HCT116 (cell line): ENCODE results near the gene ZMYND19. TPM values are rescaled to one million over a fixed set of nuclear protein-coding genes. Genes with fewer than 3 reads are reported as not detected.

ENCODE experiments used
- ATAC-seq: fragments of 200-7000 bp; cut with Tn5 transposase; 2 replicates; pipeline ENCODE4 v1.9.1; 2020; ENCODE audit warnings: mild to moderate bottlenecking, moderate library complexity
- BruUV-seq: library from RNA; stranded (reverse); fragments of 400-500 nt; replicated peaks from 2 replicates; lab custom pipeline; 2021; lab: Mats Ljungman, UMichigan
- CTCF ChIA-PET: fragments of 300-600 bp; sonication (Branson Sonifier 250); formaldehyde crosslinking; loops from one replicate; lab custom pipeline; 2021; ENCODE audit warnings: antibody characterized with exemption; lab: Charles Lee
- POLR2A ChIA-PET: fragments of 300-600, 350-600 bp; sonication (Branson Sonifier 250); formaldehyde crosslinking; loops from one replicate; lab custom pipeline; 2021; ENCODE audit warnings: antibody characterized with exemption; lab: Charles Lee
- RAD21 ChIA-PET, 2 experiments: fragments of 300-600 bp; sonication (Branson Sonifier 250); formaldehyde crosslinking; loops; one replicate each; lab custom pipeline; 2023; ENCODE audit warnings: low total read pairs in 2 of 2; ENCODE audit not compliant: uncharacterized antibody in 2 of 2, unreplicated experiment in 2 of 2, low non-redundant PET in 1 of 2; lab: Charles Lee
- DNase-seq: peaks from one replicate; pipeline ENCODE4 v3.0.0-alpha.2; 2010; ENCODE audit warnings: low read depth, low spot score
- H2AFZ ChIP-seq: fragments of 200-600 bp; shearing (Covaris generic), sonication (generic); 2 replicates; pipeline ENCODE4 v1.6.1; 2017; ENCODE audit warnings: low read depth, mixed run types, mixed read lengths, antibody characterized with exemption, low read length; ENCODE audit not compliant: poor library complexity, severe bottlenecking
- H3K27ac ChIP-seq: 2 replicates; pipeline ENCODE4 v1.5.1; 2012; ENCODE audit warnings: low read depth, low read length
- H3K27me3 ChIP-seq: fragments of 200-600 bp; sonication (generic); 2 replicates; pipeline ENCODE4 v1.6.1; 2016; ENCODE audit warnings: mixed run types, low read length, mixed read lengths; ENCODE audit not compliant: insufficient read depth
- H3K36me3 ChIP-seq, 2 experiments: fragments of 200-500 bp in 1 of 2; fragments of 200-600 bp in 1 of 2; sonication (Bioruptor generic) in 1 of 2; sonication (generic) in 1 of 2; 2 replicates each; pipeline versions ENCODE4 v1.5.1 to v1.6.1; 2014 to 2016; ENCODE audit warnings: low read length in 2 of 2, inconsistent platforms in 1 of 2, mixed read lengths in 1 of 2, mixed run types in 1 of 2; ENCODE audit not compliant: insufficient read depth in 2 of 2, control insufficient read depth in 1 of 2
- H3K4me1 ChIP-seq, 2 experiments: fragments of 200-600 bp in 1 of 2; sonication (generic) in 1 of 2; 2 replicates each; pipeline versions ENCODE4 v1.5.1 to v1.6.1; 2012 to 2017; ENCODE audit warnings: low read length in 2 of 2, inconsistent platforms in 1 of 2, mild to moderate bottlenecking in 1 of 2, mixed read lengths in 1 of 2, mixed run types in 1 of 2, moderate library complexity in 1 of 2; ENCODE audit not compliant: insufficient read depth in 2 of 2, control insufficient read depth in 1 of 2
- H3K4me2 ChIP-seq: fragments of 200-600 bp; sonication (generic); 2 replicates; pipeline ENCODE4 v1.6.1; 2017; ENCODE audit warnings: mixed run types, low read length, mixed read lengths
- H3K4me3 ChIP-seq, 2 experiments: fragments of 200-600 bp in 1 of 2; sonication (generic) in 1 of 2; replicated peaks in 1 of 2; 2 replicates each; pipeline ENCODE4 v1.5.1; 2011 to 2016; ENCODE audit warnings: low read length in 2 of 2, control low read depth in 1 of 2, low read depth in 1 of 2, mild to moderate bottlenecking in 1 of 2, mixed read lengths in 1 of 2, mixed run types in 1 of 2
- H3K79me2 ChIP-seq: fragments of 200-600 bp; sonication (generic); 2 replicates; pipeline ENCODE4 v1.6.1; 2017; ENCODE audit warnings: mild to moderate bottlenecking, mixed run types, low read length, moderate library complexity, mixed read lengths; ENCODE audit not compliant: insufficient read depth
- H3K9ac ChIP-seq: fragments of 200-600 bp; sonication (generic); 2 replicates; pipeline ENCODE4 v1.6.1; 2016; ENCODE audit warnings: low read length, mixed read lengths
- H3K9me2 ChIP-seq: fragments of 200-600 bp; sonication (generic), shearing (Covaris generic); 2 replicates; pipeline ENCODE4 v1.6.1; 2017; ENCODE audit warnings: mixed run types, mild to moderate bottlenecking, moderate library complexity; ENCODE audit not compliant: insufficient read depth
- H3K9me3 ChIP-seq, 2 experiments: fragments of 200-500 bp in 1 of 2; fragments of 200-600 bp in 1 of 2; sonication (Bioruptor generic) in 1 of 2; sonication (generic) in 1 of 2; 2 replicates each; pipeline ENCODE4 v1.6.1; 2014 to 2017; ENCODE audit warnings: low read length in 2 of 2, mixed read lengths in 2 of 2, inconsistent platforms in 1 of 2, low read depth in 1 of 2, mild to moderate bottlenecking in 1 of 2, mixed run types in 1 of 2, moderate library complexity in 1 of 2; ENCODE audit not compliant: control insufficient read depth in 1 of 2, insufficient read depth in 1 of 2
- H4K20me1 ChIP-seq: fragments of 200-600 bp; sonication (generic), shearing (Covaris generic); 2 replicates; pipeline ENCODE4 v1.6.1; 2017; ENCODE audit warnings: mixed run types, mild to moderate bottlenecking, moderate library complexity; ENCODE audit not compliant: insufficient read depth
- ELF1 ChIP-seq: IDR thresholded peaks from 2 replicates; pipeline ENCODE4 v1.6.1; 2012; ENCODE audit warnings: low read depth, borderline replicate concordance
- EZH2 ChIP-seq: fragments of 200-600 bp; sonication (generic); IDR thresholded peaks from 2 replicates; pipeline ENCODE4 v1.6.1; 2017; ENCODE audit warnings: antibody characterized with exemption, mixed run types
- JUND ChIP-seq: IDR thresholded peaks from 2 replicates; pipeline ENCODE4 v1.6.1; 2012
- POLR2A ChIP-seq: IDR thresholded peaks from 2 replicates; pipeline ENCODE4 v1.7.0; 2011; ENCODE audit warnings: borderline replicate concordance; ENCODE audit not compliant: insufficient read depth, insufficient read length; ENCODE audit errors: extremely low read depth
- POLR2AphosphoS5 ChIP-seq: IDR thresholded peaks from 2 replicates; pipeline ENCODE4 v1.6.1; 2011; ENCODE audit warnings: mild to moderate bottlenecking, low read depth, low read length, moderate library complexity
- RAD21 ChIP-seq: IDR thresholded peaks from 2 replicates; pipeline ENCODE4 v1.6.1; 2012; ENCODE audit warnings: low read depth, mild to moderate bottlenecking
- SRF ChIP-seq: IDR thresholded peaks from 2 replicates; pipeline ENCODE4 v1.6.1; 2012; ENCODE audit warnings: low read depth
- TCF7L2 ChIP-seq: IDR thresholded peaks from 2 replicates; pipeline ENCODE4 v1.7.0; 2011; ENCODE audit warnings: borderline replicate concordance, inconsistent platforms; ENCODE audit not compliant: insufficient read depth, insufficient read length; ENCODE audit errors: extremely low read depth
- YY1 ChIP-seq: IDR thresholded peaks from 2 replicates; pipeline ENCODE4 v1.6.1; 2011; ENCODE audit warnings: low read length, low read depth, moderate library complexity, mild to moderate bottlenecking; ENCODE audit not compliant: insufficient replicate concordance; ENCODE audit errors: extremely low read depth
- ZFX ChIP-seq: fragments of 450-650 bp; IDR thresholded peaks from 2 replicates; pipeline ENCODE4 v1.6.1; 2017
- intact Hi-C: fragments of 100-400 bp; cut with micrococcal nuclease; formaldehyde crosslinking; loops from 2 replicates; pipeline ENCODE4 v1.10.0; 2022
- total RNA-seq: library from RNA; stranded (reverse); gene quantifications from one replicate; pipeline ENCODE4 v1.2.1, GENCODE V29; 2021; ENCODE audit not compliant: unreplicated experiment
- TF ChIP-seq, protein P1 (sequence below): IDR thresholded peaks from 2 replicates; pipeline ENCODE4 v1.6.1; 2012
- TF ChIP-seq, protein P2 (sequence below): IDR thresholded peaks from 2 replicates; pipeline ENCODE4 v1.6.1; 2012
- TF ChIP-seq, protein P3 (sequence below): IDR thresholded peaks from 2 replicates; pipeline ENCODE4 v1.6.1; 2011; ENCODE audit warnings: mild to moderate bottlenecking, low read length, moderate library complexity; ENCODE audit not compliant: insufficient replicate concordance; ENCODE audit errors: extremely low read depth
- TF ChIP-seq, protein P4 (sequence below), 3 experiments: fragments of 200-600 bp in 1 of 3; sonication (generic) in 1 of 3; IDR thresholded peaks in 2 of 3; conservative IDR thresholded peaks in 1 of 3; 2 replicates each; pipeline ENCODE4 v1.5.1; 2012 to 2017; ENCODE audit warnings: low read depth in 2 of 3, low read length in 2 of 3, antibody characterized with exemption in 1 of 3, borderline replicate concordance in 1 of 3, control low read depth in 1 of 3, mild to moderate bottlenecking in 1 of 3, mixed read lengths in 1 of 3, mixed run types in 1 of 3, moderate library complexity in 1 of 3; ENCODE audit not compliant: insufficient read depth in 1 of 3
- TF ChIP-seq, protein P5 (sequence below): IDR thresholded peaks from 2 replicates; pipeline ENCODE4 v1.6.1; 2012; ENCODE audit warnings: low read depth

ZMYND19 gene
- total RNA-seq, 1 experiment from 2014 or later = 57.4 TPM

DNA sequence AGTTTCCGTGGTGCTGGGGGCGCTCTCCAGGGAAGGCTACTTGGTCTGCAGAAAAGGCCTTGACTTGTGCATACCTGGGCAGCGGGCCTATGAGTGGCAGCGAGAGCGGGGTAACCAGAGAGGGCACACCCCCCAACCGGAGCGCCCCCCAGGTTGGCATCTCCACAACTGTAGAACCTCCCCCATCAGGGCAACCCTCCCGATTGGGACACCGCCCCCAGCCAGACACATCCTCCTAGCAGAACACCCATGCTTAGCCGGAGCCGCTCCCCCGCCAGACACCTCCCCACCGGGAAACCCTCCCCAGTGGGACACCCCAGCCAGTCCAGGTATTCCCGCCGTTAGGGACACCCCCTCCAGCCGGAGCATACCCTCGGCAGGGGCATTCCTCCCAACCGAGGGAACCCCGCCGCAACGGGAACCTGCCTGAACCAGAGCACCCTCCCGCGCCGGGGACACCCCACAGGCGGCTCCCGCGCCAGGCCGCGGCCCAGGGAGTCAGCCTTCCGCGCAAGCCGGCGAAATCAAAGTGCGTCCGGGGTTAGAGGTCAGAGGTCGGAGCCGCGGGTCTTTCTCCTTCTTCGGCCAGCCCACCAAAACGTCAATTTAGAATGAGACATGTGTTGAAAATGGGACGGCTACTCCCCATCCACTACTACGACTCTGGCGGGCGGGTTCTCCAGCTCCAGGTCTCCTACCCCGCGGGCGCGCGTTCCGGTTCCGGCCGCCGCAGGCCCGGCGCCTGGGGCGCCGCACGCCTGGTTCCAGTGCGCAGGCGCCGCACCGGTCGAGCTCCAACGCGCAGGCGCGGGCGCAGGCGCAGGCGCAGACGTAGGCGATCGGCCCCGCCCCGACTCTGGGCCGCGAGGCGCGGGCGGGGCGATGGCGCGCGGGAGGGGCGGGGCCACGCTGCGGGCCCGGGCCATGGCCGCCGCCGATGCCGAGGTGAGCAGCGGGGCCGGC lies 28.1 kb upstream of the ZMYND19 start, which contains the start of gene EHMT1:
TSS of gene EHMT1 (plus strand) at position 901 of the 963 bp plus-strand sequence. CDS start at position 925, 24 bp downstream.
- CTCF ChIA-PET = interaction anchor here (0.9 to 1.2 kb wide), 2 partner anchors 66 to 77 kb away, joined by 3 to 4 read pairs; partner anchors contain the start of gene MRPL41

More for the DNA sequence above, 28.1 kb upstream of the ZMYND19 start, which contains the start of gene EHMT1:
- DNase-seq (peak; percentile 50), ATAC-seq (peak; percentile 78)
- Histone ChIP-seq H3K9me3 (no peaks in the 10 kb centered on the region), H3K27me3 (no peaks in the 10 kb centered on the region), H4K20me1 (peaks cover 5% of the 10 kb centered on the region; the same call in 1 of the 2 replicates), H2AFZ (no peak within 1 kb of the TSS), H3K4me3 (peak within 1 kb of the TSS; percentile 96 to 99), H3K4me1 (peaks cover 23 to 39% of the 10 kb centered on the region in 2 experiments), H3K9ac (peak within 1 kb of the TSS; percentile 97), H3K27ac (peak within 1 kb of the TSS; percentile 98), H3K9me2 (no peaks in the 10 kb centered on the region), H3K36me3 (peaks cover 2 to 31% of the 10 kb centered on the region in 2 experiments; a peak in 2 of 4 replicates), H3K79me2 (peaks cover 71% of the 10 kb centered on the region), H3K4me2 (peak within 1 kb of the TSS; percentile 97)
- intact Hi-C loops = no loop called here
- ChIA-PET RAD21 (no interaction called here), POLR2A (interaction anchor here (0.8 to 1.0 kb wide), 3 partner anchors 13 to 36 kb away, joined by 3 read pairs; partner anchors contain the start of gene ARRDC1)
- BruUV-seq = TSS peak; percentile 79
- TF ChIP-seq POLR2A (peak; percentile 55), SRF (no peak), RAD21 (no peak), POLR2AphosphoS5 (peak; percentile 73), TCF7L2 (peak; percentile 83), EZH2 (no peak), JUND (no peak), ELF1 (no peak), YY1 (no peak), ZFX (peak; percentile 91)
- TF ChIP-seq, protein P1, sequence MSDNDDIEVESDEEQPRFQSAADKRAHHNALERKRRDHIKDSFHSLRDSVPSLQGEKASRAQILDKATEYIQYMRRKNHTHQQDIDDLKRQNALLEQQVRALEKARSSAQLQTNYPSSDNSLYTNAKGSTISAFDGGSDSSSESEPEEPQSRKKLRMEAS = no peak
- TF ChIP-seq, protein P2, sequence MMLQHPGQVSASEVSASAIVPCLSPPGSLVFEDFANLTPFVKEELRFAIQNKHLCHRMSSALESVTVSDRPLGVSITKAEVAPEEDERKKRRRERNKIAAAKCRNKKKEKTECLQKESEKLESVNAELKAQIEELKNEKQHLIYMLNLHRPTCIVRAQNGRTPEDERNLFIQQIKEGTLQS = no peak
- TF ChIP-seq, protein P3, sequence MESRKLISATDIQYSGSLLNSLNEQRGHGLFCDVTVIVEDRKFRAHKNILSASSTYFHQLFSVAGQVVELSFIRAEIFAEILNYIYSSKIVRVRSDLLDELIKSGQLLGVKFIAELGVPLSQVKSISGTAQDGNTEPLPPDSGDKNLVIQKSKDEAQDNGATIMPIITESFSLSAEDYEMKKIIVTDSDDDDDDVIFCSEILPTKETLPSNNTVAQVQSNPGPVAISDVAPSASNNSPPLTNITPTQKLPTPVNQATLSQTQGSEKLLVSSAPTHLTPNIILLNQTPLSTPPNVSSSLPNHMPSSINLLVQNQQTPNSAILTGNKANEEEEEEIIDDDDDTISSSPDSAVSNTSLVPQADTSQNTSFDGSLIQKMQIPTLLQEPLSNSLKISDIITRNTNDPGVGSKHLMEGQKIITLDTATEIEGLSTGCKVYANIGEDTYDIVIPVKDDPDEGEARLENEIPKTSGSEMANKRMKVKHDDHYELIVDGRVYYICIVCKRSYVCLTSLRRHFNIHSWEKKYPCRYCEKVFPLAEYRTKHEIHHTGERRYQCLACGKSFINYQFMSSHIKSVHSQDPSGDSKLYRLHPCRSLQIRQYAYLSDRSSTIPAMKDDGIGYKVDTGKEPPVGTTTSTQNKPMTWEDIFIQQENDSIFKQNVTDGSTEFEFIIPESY = no peak
- TF ChIP-seq, protein P4, sequence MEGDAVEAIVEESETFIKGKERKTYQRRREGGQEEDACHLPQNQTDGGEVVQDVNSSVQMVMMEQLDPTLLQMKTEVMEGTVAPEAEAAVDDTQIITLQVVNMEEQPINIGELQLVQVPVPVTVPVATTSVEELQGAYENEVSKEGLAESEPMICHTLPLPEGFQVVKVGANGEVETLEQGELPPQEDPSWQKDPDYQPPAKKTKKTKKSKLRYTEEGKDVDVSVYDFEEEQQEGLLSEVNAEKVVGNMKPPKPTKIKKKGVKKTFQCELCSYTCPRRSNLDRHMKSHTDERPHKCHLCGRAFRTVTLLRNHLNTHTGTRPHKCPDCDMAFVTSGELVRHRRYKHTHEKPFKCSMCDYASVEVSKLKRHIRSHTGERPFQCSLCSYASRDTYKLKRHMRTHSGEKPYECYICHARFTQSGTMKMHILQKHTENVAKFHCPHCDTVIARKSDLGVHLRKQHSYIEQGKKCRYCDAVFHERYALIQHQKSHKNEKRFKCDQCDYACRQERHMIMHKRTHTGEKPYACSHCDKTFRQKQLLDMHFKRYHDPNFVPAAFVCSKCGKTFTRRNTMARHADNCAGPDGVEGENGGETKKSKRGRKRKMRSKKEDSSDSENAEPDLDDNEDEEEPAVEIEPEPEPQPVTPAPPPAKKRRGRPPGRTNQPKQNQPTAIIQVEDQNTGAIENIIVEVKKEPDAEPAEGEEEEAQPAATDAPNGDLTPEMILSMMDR (IDR thresholded peaks at IDR 0.05 in 2 of 3, conservative IDR thresholded peaks at IDR 0.05 in 1 of 3; ENCODE audit: borderline replicate concordance in 1 of 3, insufficient read depth in 1 of 3, low read depth in 2 of 3, low read length in 2 of 3) = no peak
- TF ChIP-seq, protein P5, sequence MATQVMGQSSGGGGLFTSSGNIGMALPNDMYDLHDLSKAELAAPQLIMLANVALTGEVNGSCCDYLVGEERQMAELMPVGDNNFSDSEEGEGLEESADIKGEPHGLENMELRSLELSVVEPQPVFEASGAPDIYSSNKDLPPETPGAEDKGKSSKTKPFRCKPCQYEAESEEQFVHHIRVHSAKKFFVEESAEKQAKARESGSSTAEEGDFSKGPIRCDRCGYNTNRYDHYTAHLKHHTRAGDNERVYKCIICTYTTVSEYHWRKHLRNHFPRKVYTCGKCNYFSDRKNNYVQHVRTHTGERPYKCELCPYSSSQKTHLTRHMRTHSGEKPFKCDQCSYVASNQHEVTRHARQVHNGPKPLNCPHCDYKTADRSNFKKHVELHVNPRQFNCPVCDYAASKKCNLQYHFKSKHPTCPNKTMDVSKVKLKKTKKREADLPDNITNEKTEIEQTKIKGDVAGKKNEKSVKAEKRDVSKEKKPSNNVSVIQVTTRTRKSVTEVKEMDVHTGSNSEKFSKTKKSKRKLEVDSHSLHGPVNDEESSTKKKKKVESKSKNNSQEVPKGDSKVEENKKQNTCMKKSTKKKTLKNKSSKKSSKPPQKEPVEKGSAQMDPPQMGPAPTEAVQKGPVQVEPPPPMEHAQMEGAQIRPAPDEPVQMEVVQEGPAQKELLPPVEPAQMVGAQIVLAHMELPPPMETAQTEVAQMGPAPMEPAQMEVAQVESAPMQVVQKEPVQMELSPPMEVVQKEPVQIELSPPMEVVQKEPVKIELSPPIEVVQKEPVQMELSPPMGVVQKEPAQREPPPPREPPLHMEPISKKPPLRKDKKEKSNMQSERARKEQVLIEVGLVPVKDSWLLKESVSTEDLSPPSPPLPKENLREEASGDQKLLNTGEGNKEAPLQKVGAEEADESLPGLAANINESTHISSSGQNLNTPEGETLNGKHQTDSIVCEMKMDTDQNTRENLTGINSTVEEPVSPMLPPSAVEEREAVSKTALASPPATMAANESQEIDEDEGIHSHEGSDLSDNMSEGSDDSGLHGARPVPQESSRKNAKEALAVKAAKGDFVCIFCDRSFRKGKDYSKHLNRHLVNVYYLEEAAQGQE = no peak
